GM20431 (cell line): ENCODE data around the gene EFHB.
"Not testable (repeated sequence)": the region's sequence is repeated elsewhere in the genome, so short reads cannot be mapped to it uniquely, and the experiment has no call there.

ENCODE experiments used
- in situ Hi-C: fragments of 300-500 bp; cut with MseI, MboI; formaldehyde crosslinking; loops from one replicate; pipeline ENCODE4 v1.15.0; 2020; ENCODE audit warnings: low sequenced_read_pairs; ENCODE audit not compliant: unreplicated experiment

The EFHB gene

GRCh38 chr3:19931767-19932188 is 2.2 kb downstream of the EFHB start:
- in situ Hi-C loops: no loop called here

- in situ Hi-C loops: no loop called here
Observed at GRCh38 chr3:19931180-19931692, 2.8 kb downstream of the EFHB start.

GRCh38 chr3:19920401-19921080 is 13.5 kb downstream of the EFHB start:
- in situ Hi-C loops: no loop called here

- in situ Hi-C loops: no loop called here
Observed at GRCh38 chr3:19917167-19917566, 16.9 kb downstream of the EFHB start.

GRCh38 chr3:19911452-19911851 is 22.6 kb downstream of the EFHB start:
- in situ Hi-C loops: no loop called here

- in situ Hi-C loops: no loop called here
Observed at GRCh38 chr3:19907523-19907922, 26.5 kb downstream of the EFHB start.

GRCh38 chr3:19903649-19904048 is 30.4 kb downstream of the EFHB start:
- in situ Hi-C loops: no loop called here

GRCh38 chr3:19901918-19902317 is 32.1 kb downstream of the EFHB start:
- in situ Hi-C loops: no loop called here

- in situ Hi-C loops: no loop called here
Observed at GRCh38 chr3:19901337-19901736, 32.7 kb downstream of the EFHB start.

GRCh38 chr3:19899833-19900232 is 34.2 kb downstream of the EFHB start:
- in situ Hi-C loops: not testable (repeated sequence)

- in situ Hi-C loops: no loop called here
Observed at GRCh38 chr3:19899264-19899663, 34.8 kb downstream of the EFHB start.

GRCh38 chr3:19898721-19899120 is 35.3 kb downstream of the EFHB start:
- in situ Hi-C loops: no loop called here

- in situ Hi-C loops: no loop called here
Observed at GRCh38 chr3:19891740-19892139, 42.3 kb downstream of the EFHB start.

GRCh38 chr3:19888428-19889152 is 45.4 kb downstream of the EFHB start:
- in situ Hi-C loops: no loop called here

GRCh38 chr3:19887122-19887521 is 46.9 kb downstream of the EFHB start:
- in situ Hi-C loops: not testable (repeated sequence)

- in situ Hi-C loops: no loop called here
Observed at GRCh38 chr3:19886404-19886803, 47.6 kb downstream of the EFHB start.

- in situ Hi-C loops: no loop called here
Observed at GRCh38 chr3:19885468-19885867, 48.5 kb downstream of the EFHB start.

GRCh38 chr3:19881852-19882251 is 52.2 kb downstream of the EFHB start:
- in situ Hi-C loops: no loop called here

- in situ Hi-C loops: no loop called here
Observed at GRCh38 chr3:19881036-19881435, 53.0 kb downstream of the EFHB start.

- in situ Hi-C loops: no loop called here
Observed at GRCh38 chr3:19877656-19878055, 56.4 kb downstream of the EFHB start.

GRCh38 chr3:19866751-19867347 is 67.2 kb downstream of the EFHB start:
- in situ Hi-C loops: loop anchor here (25.0 kb wide), 2 partner anchors 530 to 805 kb away; no protein-coding TSS in a partner anchor
